Measurements from ENCODE around the gene CEP164.

CEP164 gene

GRCh38 chr11:117327567-117328374, at the start of gene CEP164:
Gene CEP164 (plus strand): TSS chr11:117327854. CDS start chr11:117338587, 10,733 bp downstream.
- H3K4me3 Mint-ChIP-seq = no peak within 1 kb of the TSS
- peaks cover 4% of the 10 kb centered on the region for H3K36me3 Mint-ChIP-seq
- no peaks in the 10 kb centered on the region for H3K9me3 Mint-ChIP-seq (ENCODE audit: low read depth)
- H3K4me1 Mint-ChIP-seq (ENCODE audit: low read depth) = peaks cover 7% of the 10 kb centered on the region
- H3K27me3 Mint-ChIP-seq = peaks cover 1% of the 10 kb centered on the region
- H3K27ac Mint-ChIP-seq = no peak within 1 kb of the TSS

GRCh38 chr11:117278347-117278746, 49.3 kb upstream of the CEP164 start:
- no peak overlapping the region for H3K27ac Mint-ChIP-seq
- H3K36me3 Mint-ChIP-seq = peaks cover 20% of the 10 kb centered on the region
- peaks cover 3% of the 10 kb centered on the region for H3K9me3 Mint-ChIP-seq (ENCODE audit: low read depth)
- no peaks in the 10 kb centered on the region for H3K27me3 Mint-ChIP-seq
- H3K4me3 Mint-ChIP-seq = no peak overlapping the region
- H3K4me1 Mint-ChIP-seq (ENCODE audit: low read depth) = peaks cover 17% of the 10 kb centered on the region

- H3K36me3 Mint-ChIP-seq = peaks cover 14% of the 10 kb centered on the region
- H3K4me1 Mint-ChIP-seq (ENCODE audit: low read depth) = peaks cover 14% of the 10 kb centered on the region
- no peaks in the 10 kb centered on the region for H3K9me3 Mint-ChIP-seq (ENCODE audit: low read depth)
- peak overlapping the region; percentile 51 for H3K4me3 Mint-ChIP-seq
- peak overlapping the region; percentile 72 for H3K27ac Mint-ChIP-seq
- no peaks in the 10 kb centered on the region for H3K27me3 Mint-ChIP-seq
Measured at GRCh38 chr11:117279711-117280376, 47.8 kb upstream of the CEP164 start.

- H3K27me3 Mint-ChIP-seq = no peaks in the 10 kb centered on the region
- no peaks in the 10 kb centered on the region for H3K9me3 Mint-ChIP-seq (ENCODE audit: low read depth)
- no peak overlapping the region for H3K4me3 Mint-ChIP-seq
- peaks cover 13% of the 10 kb centered on the region for H3K36me3 Mint-ChIP-seq
- no peak overlapping the region for H3K27ac Mint-ChIP-seq
- H3K4me1 Mint-ChIP-seq (ENCODE audit: low read depth) = peaks cover 10% of the 10 kb centered on the region
Measured at GRCh38 chr11:117281159-117281558, 46.5 kb upstream of the CEP164 start.

GRCh38 chr11:117281869-117282268, 45.8 kb upstream of the CEP164 start:
- H3K27ac Mint-ChIP-seq = no peak overlapping the region
- H3K27me3 Mint-ChIP-seq = no peaks in the 10 kb centered on the region
- no peaks in the 10 kb centered on the region for H3K9me3 Mint-ChIP-seq (ENCODE audit: low read depth)
- peaks cover 10% of the 10 kb centered on the region for H3K4me1 Mint-ChIP-seq (ENCODE audit: low read depth)
- peaks cover 15% of the 10 kb centered on the region for H3K36me3 Mint-ChIP-seq
- H3K4me3 Mint-ChIP-seq = no peak overlapping the region

- Mint-ChIP-seq H3K27me3 (no peaks in the 10 kb centered on the region), H3K4me3 (no peak overlapping the region), H3K4me1 (ENCODE audit: low read depth) (peaks cover 10% of the 10 kb centered on the region), H3K27ac (no peak overlapping the region), H3K9me3 (ENCODE audit: low read depth) (no peaks in the 10 kb centered on the region), H3K36me3 (peaks cover 15% of the 10 kb centered on the region)
Measured at GRCh38 chr11:117282956-117283355, 44.7 kb upstream of the CEP164 start.

- H3K9me3 Mint-ChIP-seq (ENCODE audit: low read depth) = no peaks in the 10 kb centered on the region
- H3K4me3 Mint-ChIP-seq = no peak overlapping the region
- H3K4me1 Mint-ChIP-seq (ENCODE audit: low read depth) = peaks cover 9% of the 10 kb centered on the region
- H3K27ac Mint-ChIP-seq = no peak overlapping the region
- H3K36me3 Mint-ChIP-seq = peaks cover 18% of the 10 kb centered on the region
- H3K27me3 Mint-ChIP-seq = no peaks in the 10 kb centered on the region
Measured at GRCh38 chr11:117284053-117284452, 43.6 kb upstream of the CEP164 start.

- Mint-ChIP-seq H3K27me3 (no peaks in the 10 kb centered on the region), H3K36me3 (peaks cover 17% of the 10 kb centered on the region), H3K9me3 (ENCODE audit: low read depth) (no peaks in the 10 kb centered on the region), H3K4me3 (no peak overlapping the region), H3K27ac (no peak overlapping the region), H3K4me1 (ENCODE audit: low read depth) (no peaks in the 10 kb centered on the region)
Measured at GRCh38 chr11:117286588-117286987, 41.1 kb upstream of the CEP164 start.

GRCh38 chr11:117287668-117288067, 40.0 kb upstream of the CEP164 start:
- no peaks in the 10 kb centered on the region for H3K27me3 Mint-ChIP-seq
- peaks cover 10% of the 10 kb centered on the region for H3K36me3 Mint-ChIP-seq
- peak overlapping the region; percentile 46 for H3K27ac Mint-ChIP-seq
- H3K9me3 Mint-ChIP-seq (ENCODE audit: low read depth) = no peaks in the 10 kb centered on the region
- H3K4me3 Mint-ChIP-seq = no peak overlapping the region
- no peaks in the 10 kb centered on the region for H3K4me1 Mint-ChIP-seq (ENCODE audit: low read depth)

- Mint-ChIP-seq H3K27ac (no peak overlapping the region), H3K4me1 (ENCODE audit: low read depth) (no peaks in the 10 kb centered on the region), H3K27me3 (no peaks in the 10 kb centered on the region), H3K9me3 (ENCODE audit: low read depth) (no peaks in the 10 kb centered on the region), H3K36me3 (peaks cover 10% of the 10 kb centered on the region), H3K4me3 (no peak overlapping the region)
Measured at GRCh38 chr11:117289795-117290194, 37.9 kb upstream of the CEP164 start.

- Mint-ChIP-seq H3K36me3 (peaks cover 7% of the 10 kb centered on the region), H3K27ac (no peak within 1 kb of the TSS), H3K27me3 (no peaks in the 10 kb centered on the region), H3K4me1 (ENCODE audit: low read depth) (no peaks in the 10 kb centered on the region), H3K4me3 (no peak within 1 kb of the TSS), H3K9me3 (ENCODE audit: low read depth) (no peaks in the 10 kb centered on the region)
Measured at GRCh38 chr11:117290809-117291396, 36.8 kb upstream of the CEP164 start, which contains the start of gene BACE1-AS. Gene BACE1-AS (plus strand): TSS chr11:117291346.

- H3K9me3 Mint-ChIP-seq (ENCODE audit: low read depth) = no peaks in the 10 kb centered on the region
- H3K27ac Mint-ChIP-seq = peak overlapping the region; percentile 41
- H3K27me3 Mint-ChIP-seq = no peaks in the 10 kb centered on the region
- H3K4me3 Mint-ChIP-seq = no peak overlapping the region
- H3K4me1 Mint-ChIP-seq (ENCODE audit: low read depth) = no peaks in the 10 kb centered on the region
- peaks cover 5% of the 10 kb centered on the region for H3K36me3 Mint-ChIP-seq
Measured at GRCh38 chr11:117292616-117293015, 35.0 kb upstream of the CEP164 start.

GRCh38 chr11:117295438-117296137, 32.1 kb upstream of the CEP164 start:
- Mint-ChIP-seq H3K27ac (no peak overlapping the region), H3K4me3 (no peak overlapping the region), H3K9me3 (ENCODE audit: low read depth) (no peaks in the 10 kb centered on the region), H3K36me3 (peaks cover 2% of the 10 kb centered on the region), H3K4me1 (ENCODE audit: low read depth) (no peaks in the 10 kb centered on the region), H3K27me3 (no peaks in the 10 kb centered on the region)

- H3K27ac Mint-ChIP-seq = no peak overlapping the region
- peaks cover 2% of the 10 kb centered on the region for H3K36me3 Mint-ChIP-seq
- no peaks in the 10 kb centered on the region for H3K9me3 Mint-ChIP-seq (ENCODE audit: low read depth)
- no peak overlapping the region for H3K4me3 Mint-ChIP-seq
- no peaks in the 10 kb centered on the region for H3K27me3 Mint-ChIP-seq
- no peaks in the 10 kb centered on the region for H3K4me1 Mint-ChIP-seq (ENCODE audit: low read depth)
Measured at GRCh38 chr11:117296881-117297280, 30.8 kb upstream of the CEP164 start.

- Mint-ChIP-seq H3K4me1 (ENCODE audit: low read depth) (no peaks in the 10 kb centered on the region), H3K27me3 (no peaks in the 10 kb centered on the region), H3K36me3 (peaks cover 2% of the 10 kb centered on the region), H3K9me3 (ENCODE audit: low read depth) (no peaks in the 10 kb centered on the region), H3K4me3 (no peak overlapping the region), H3K27ac (no peak overlapping the region)
Measured at GRCh38 chr11:117298195-117298594, 29.5 kb upstream of the CEP164 start.

All from activated naive CD8-positive, alpha-beta T cell (primary cell).